SK-N-SH treated with all-trans-retinoic acid at 6 μM for 48 hours (cell line): ENCODE results near the gene CFAP61.

ENCODE experiments used
- ARNTL ChIP-seq: fragments of 450-650 bp; formaldehyde crosslinking; IDR thresholded peaks from 2 replicates; pipeline ENCODE4 v1.5.0; 2020; ENCODE audit warnings: low read depth, mild to moderate bottlenecking, moderate library complexity, borderline replicate concordance
- BACH2 ChIP-seq: fragments of 250-450 bp; sonication (Bioruptor Pico); IDR thresholded peaks from 2 replicates; pipeline ENCODE4 v1.9.0; 2021; ENCODE audit warnings: mild to moderate bottlenecking, borderline replicate concordance
- CREB5 ChIP-seq: fragments of 250-450 bp; sonication (Bioruptor Pico); IDR thresholded peaks from 2 replicates; pipeline ENCODE4 v1.5.1; 2020; ENCODE audit warnings: low read depth, mild to moderate bottlenecking, moderate library complexity
- PATZ1 ChIP-seq: fragments of 250-450 bp; sonication (Bioruptor Pico); IDR thresholded peaks from 2 replicates; pipeline ENCODE4 v1.8.0; 2020; ENCODE audit warnings: mild to moderate bottlenecking, moderate library complexity, borderline replicate concordance
- TSHZ2 ChIP-seq: fragments of 250-450 bp; sonication (Bioruptor Pico); IDR thresholded peaks from 2 replicates; pipeline ENCODE4 v1.5.0; 2020; ENCODE audit warnings: mild to moderate bottlenecking, moderate library complexity
- ZFP3 ChIP-seq: fragments of 250-450 bp; sonication (Bioruptor Pico); IDR thresholded peaks from 2 replicates; pipeline ENCODE4 v1.5.0; 2020; ENCODE audit warnings: mild to moderate bottlenecking, moderate library complexity
- ZFP30 ChIP-seq: fragments of 450-650 bp; formaldehyde crosslinking; IDR thresholded peaks from 2 replicates; pipeline ENCODE4 v1.5.0; 2022; ENCODE audit warnings: mild to moderate bottlenecking, moderate library complexity
- ZNF8 ChIP-seq: fragments of 450-650 bp; formaldehyde crosslinking; IDR thresholded peaks from 2 replicates; pipeline ENCODE4 v1.5.0; 2020; ENCODE audit warnings: mild to moderate bottlenecking, moderate library complexity

DNA sequence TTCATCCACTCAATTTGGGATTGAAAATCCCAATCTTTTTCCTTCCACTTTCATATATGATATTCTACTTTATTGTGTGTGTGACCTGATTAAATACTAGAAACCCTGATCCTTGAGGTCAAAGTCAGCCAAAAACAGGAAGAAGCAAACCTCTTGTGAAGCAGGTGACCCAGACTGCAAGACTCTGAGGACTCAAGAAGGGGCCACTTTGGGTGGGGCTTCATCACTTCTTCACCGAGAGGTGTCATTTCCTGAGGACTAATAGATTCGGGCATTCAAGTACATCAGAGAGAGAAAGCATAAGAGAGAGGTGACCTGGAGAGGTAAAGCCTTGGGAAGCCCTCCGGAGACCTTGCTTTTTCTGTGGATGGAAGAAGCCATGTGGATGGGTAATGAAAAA, 129.0 kb downstream of the CFAP61 start:
- no peak for TF ChIP-seq ARNTL (CRISPR knock-in tag)
- no peak for TF ChIP-seq ZFP30 (CRISPR knock-in tag)
- TF ChIP-seq PATZ1 (CRISPR knock-in tag), result no peak
- no peak for TF ChIP-seq ZFP3 (CRISPR knock-in tag)
- no peak for TF ChIP-seq BACH2 (CRISPR knock-in tag)
- no peak for TF ChIP-seq ZNF8 (CRISPR knock-in tag)
- no peak for TF ChIP-seq CREB5 (CRISPR knock-in tag)
- TF ChIP-seq TSHZ2, result no peak
